SK-N-SH treated with all-trans-retinoic acid at 6 μM for 48 hours (cell line): ENCODE data around the gene RGMB.
A peak's percentile ranks its signal among the peaks of the same experiment; 100 is the strongest.

ENCODE experiments used
- ATAC-seq: fragments of 200-7000 bp; cut with Tn5 transposase; 3 replicates; pipeline ENCODE4 v1.9.1; 2020; ENCODE audit warnings: mild to moderate bottlenecking, moderate library complexity
- CSDC2 ChIP-seq: fragments of 250-450 bp; sonication (Bioruptor Pico); IDR thresholded peaks from 2 replicates; pipeline ENCODE4 v1.5.0; 2020; ENCODE audit warnings: mild to moderate bottlenecking, moderate library complexity
- GLIS3 ChIP-seq: fragments of 250-450 bp; sonication (Bioruptor Pico); IDR thresholded peaks from 2 replicates; pipeline ENCODE4 v1.5.0; 2020; ENCODE audit warnings: mild to moderate bottlenecking, moderate library complexity
- ISL1 ChIP-seq: fragments of 250-450 bp; sonication (Bioruptor Pico); IDR thresholded peaks from 2 replicates; pipeline ENCODE4 v2.1.2; 2022; ENCODE audit warnings: mild to moderate bottlenecking, moderate library complexity
- PPARA ChIP-seq: fragments of 250-450 bp; sonication (Bioruptor Pico); IDR thresholded peaks from 2 replicates; pipeline ENCODE4 v1.5.0; 2020; ENCODE audit warnings: mild to moderate bottlenecking, borderline replicate concordance
- RARB ChIP-seq: fragments of 250-450 bp; sonication (Bioruptor Pico); IDR thresholded peaks from 2 replicates; pipeline ENCODE4 v1.8.0; 2021; ENCODE audit warnings: mild to moderate bottlenecking, moderate library complexity
- SNAI2 ChIP-seq: fragments of 250-450 bp; sonication (Bioruptor Pico); IDR thresholded peaks from 2 replicates; pipeline ENCODE4 v1.5.0; 2020; ENCODE audit warnings: mild to moderate bottlenecking, moderate library complexity
- TCF4 ChIP-seq: fragments of 250-450 bp; sonication (Bioruptor Pico); IDR thresholded peaks from 2 replicates; pipeline ENCODE4 v1.8.0; 2021; ENCODE audit warnings: mild to moderate bottlenecking, moderate library complexity, borderline replicate concordance
- TOX ChIP-seq: fragments of 250-450 bp; sonication (Bioruptor Pico); IDR thresholded peaks from 2 replicates; pipeline ENCODE4 v1.8.0; 2021; ENCODE audit warnings: mild to moderate bottlenecking, moderate library complexity, borderline replicate concordance
- ZC3H10 ChIP-seq: fragments of 250-450 bp; sonication (Bioruptor Pico); IDR thresholded peaks from 2 replicates; pipeline ENCODE4 v1.5.1; 2021; ENCODE audit warnings: mild to moderate bottlenecking, moderate library complexity
- ZFP3 ChIP-seq: fragments of 250-450 bp; sonication (Bioruptor Pico); IDR thresholded peaks from 2 replicates; pipeline ENCODE4 v1.5.0; 2020; ENCODE audit warnings: mild to moderate bottlenecking, moderate library complexity
- ZNF565 ChIP-seq: fragments of 450-650 bp; formaldehyde crosslinking; conservative IDR thresholded peaks from 2 replicates; pipeline ENCODE4 v1.5.0; 2020; ENCODE audit warnings: low read depth, mild to moderate bottlenecking, moderate library complexity
- ZNF70 ChIP-seq: fragments of 450-650 bp; formaldehyde crosslinking; IDR thresholded peaks from 2 replicates; pipeline ENCODE4 v1.5.0; 2020; ENCODE audit warnings: mild to moderate bottlenecking, moderate library complexity
- ZNF8 ChIP-seq: fragments of 450-650 bp; formaldehyde crosslinking; IDR thresholded peaks from 2 replicates; pipeline ENCODE4 v1.5.0; 2020; ENCODE audit warnings: mild to moderate bottlenecking, moderate library complexity
- TF ChIP-seq, protein P1 (sequence below): fragments of 250-450 bp; sonication (Bioruptor Pico); IDR thresholded peaks from 2 replicates; pipeline ENCODE4 v1.5.0; 2020; ENCODE audit warnings: mild to moderate bottlenecking, moderate library complexity
- TF ChIP-seq, protein P2 (sequence below): fragments of 250-450 bp; sonication (Bioruptor Pico); IDR thresholded peaks from 2 replicates; pipeline ENCODE4 v1.8.0; 2021; ENCODE audit warnings: low read depth, mild to moderate bottlenecking, moderate library complexity, borderline replicate concordance
- TF ChIP-seq, protein P3 (sequence below): fragments of 250-450 bp; sonication (Bioruptor Pico); IDR thresholded peaks from 2 replicates; pipeline ENCODE4 v1.8.0; 2020; ENCODE audit warnings: mild to moderate bottlenecking, moderate library complexity, borderline replicate concordance

The RGMB gene

GRCh38 chr5:98757978-98758377 is 15.5 kb upstream of the RGMB start:
- TF ChIP-seq, protein P1, sequence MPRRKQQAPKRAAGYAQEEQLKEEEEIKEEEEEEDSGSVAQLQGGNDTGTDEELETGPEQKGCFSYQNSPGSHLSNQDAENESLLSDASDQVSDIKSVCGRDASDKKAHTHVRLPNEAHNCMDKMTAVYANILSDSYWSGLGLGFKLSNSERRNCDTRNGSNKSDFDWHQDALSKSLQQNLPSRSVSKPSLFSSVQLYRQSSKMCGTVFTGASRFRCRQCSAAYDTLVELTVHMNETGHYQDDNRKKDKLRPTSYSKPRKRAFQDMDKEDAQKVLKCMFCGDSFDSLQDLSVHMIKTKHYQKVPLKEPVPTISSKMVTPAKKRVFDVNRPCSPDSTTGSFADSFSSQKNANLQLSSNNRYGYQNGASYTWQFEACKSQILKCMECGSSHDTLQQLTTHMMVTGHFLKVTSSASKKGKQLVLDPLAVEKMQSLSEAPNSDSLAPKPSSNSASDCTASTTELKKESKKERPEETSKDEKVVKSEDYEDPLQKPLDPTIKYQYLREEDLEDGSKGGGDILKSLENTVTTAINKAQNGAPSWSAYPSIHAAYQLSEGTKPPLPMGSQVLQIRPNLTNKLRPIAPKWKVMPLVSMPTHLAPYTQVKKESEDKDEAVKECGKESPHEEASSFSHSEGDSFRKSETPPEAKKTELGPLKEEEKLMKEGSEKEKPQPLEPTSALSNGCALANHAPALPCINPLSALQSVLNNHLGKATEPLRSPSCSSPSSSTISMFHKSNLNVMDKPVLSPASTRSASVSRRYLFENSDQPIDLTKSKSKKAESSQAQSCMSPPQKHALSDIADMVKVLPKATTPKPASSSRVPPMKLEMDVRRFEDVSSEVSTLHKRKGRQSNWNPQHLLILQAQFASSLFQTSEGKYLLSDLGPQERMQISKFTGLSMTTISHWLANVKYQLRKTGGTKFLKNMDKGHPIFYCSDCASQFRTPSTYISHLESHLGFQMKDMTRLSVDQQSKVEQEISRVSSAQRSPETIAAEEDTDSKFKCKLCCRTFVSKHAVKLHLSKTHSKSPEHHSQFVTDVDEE (CRISPR knock-in tag), result no peak
- no peak for TF ChIP-seq TCF4 (CRISPR knock-in tag)
- no peak for TF ChIP-seq GLIS3 (CRISPR knock-in tag)
- no peak for TF ChIP-seq ZNF8 (CRISPR knock-in tag)
- TF ChIP-seq, all 23 proteins: peak for 0
- no peak for ATAC-seq

- TF ChIP-seq PPARA (CRISPR knock-in tag) (no peak), ISL1 (CRISPR knock-in tag) (peak; percentile 41)
- peak; percentile 67 for ATAC-seq
Measured at GRCh38 chr5:98763001-98763630, 10.3 kb upstream of the RGMB start.

DNA sequence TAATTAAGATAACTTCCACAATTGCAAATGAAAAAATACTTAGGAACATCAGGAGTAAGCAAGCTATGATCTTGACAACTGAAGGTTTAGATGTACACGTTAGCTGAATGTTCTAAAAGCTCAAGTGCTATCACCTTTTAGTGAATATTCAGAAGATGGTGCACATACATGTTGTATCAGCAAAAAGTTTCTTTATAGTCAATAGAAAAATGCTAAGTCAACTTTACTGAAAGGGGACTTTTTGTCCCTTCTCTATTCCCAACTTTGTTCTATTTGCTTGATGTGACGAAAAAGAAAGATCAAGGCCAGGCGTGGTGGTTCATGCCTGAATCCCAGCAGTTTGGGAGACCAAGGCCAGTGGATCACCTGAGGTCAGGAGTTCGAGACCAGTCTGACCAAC is 7.6 kb upstream of the RGMB start:
- ATAC-seq, result no peak
- no peak for TF ChIP-seq PPARA (CRISPR knock-in tag)
- TF ChIP-seq, protein P2, sequence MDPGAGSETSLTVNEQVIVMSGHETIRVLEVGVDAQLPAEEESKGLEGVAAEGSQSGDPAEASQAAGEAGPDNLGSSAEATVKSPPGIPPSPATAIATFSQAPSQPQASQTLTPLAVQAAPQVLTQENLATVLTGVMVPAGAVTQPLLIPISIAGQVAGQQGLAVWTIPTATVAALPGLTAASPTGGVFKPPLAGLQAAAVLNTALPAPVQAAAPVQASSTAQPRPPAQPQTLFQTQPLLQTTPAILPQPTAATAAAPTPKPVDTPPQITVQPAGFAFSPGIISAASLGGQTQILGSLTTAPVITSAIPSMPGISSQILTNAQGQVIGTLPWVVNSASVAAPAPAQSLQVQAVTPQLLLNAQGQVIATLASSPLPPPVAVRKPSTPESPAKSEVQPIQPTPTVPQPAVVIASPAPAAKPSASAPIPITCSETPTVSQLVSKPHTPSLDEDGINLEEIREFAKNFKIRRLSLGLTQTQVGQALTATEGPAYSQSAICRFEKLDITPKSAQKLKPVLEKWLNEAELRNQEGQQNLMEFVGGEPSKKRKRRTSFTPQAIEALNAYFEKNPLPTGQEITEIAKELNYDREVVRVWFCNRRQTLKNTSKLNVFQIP, result no peak
- TF ChIP-seq GLIS3 (CRISPR knock-in tag), result no peak
- TF ChIP-seq ZNF70 (CRISPR knock-in tag), result no peak
- no peak for TF ChIP-seq ZC3H10 (CRISPR knock-in tag)
- TF ChIP-seq ZNF565 (CRISPR knock-in tag), result no peak
- no peak for TF ChIP-seq CSDC2 (CRISPR knock-in tag)
- no peak for TF ChIP-seq RARB (CRISPR knock-in tag)

DNA sequence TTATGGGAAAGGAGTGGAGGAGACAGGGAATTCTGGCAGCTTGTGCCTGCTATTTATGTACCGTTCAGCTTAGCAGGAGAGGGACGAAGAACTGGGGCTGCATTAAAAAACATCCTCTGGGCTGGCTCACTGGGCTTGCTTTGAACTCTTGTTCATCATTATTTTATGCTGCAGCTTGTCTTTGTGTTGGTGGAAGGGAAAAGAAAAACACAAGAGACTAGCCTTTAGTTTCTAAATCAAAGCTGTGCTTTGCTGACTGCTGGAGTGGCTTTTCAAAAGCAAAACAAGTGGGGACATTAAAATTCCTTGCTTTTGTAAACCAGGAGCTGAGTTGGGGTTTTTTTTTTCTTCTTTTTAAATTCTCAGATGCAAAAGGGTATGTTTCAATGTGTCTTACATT is 5.9 kb upstream of the RGMB start:
- ATAC-seq, result no peak
- TF ChIP-seq ZNF70 (CRISPR knock-in tag) (no peak), TCF4 (CRISPR knock-in tag) (no peak), ZNF8 (CRISPR knock-in tag) (no peak), TOX (CRISPR knock-in tag) (no peak), PPARA (CRISPR knock-in tag) (no peak), ZFP3 (CRISPR knock-in tag) (no peak), SNAI2 (CRISPR knock-in tag) (no peak)
- TF ChIP-seq, protein P1 (CRISPR knock-in tag), result no peak
- TF ChIP-seq, protein P3, sequence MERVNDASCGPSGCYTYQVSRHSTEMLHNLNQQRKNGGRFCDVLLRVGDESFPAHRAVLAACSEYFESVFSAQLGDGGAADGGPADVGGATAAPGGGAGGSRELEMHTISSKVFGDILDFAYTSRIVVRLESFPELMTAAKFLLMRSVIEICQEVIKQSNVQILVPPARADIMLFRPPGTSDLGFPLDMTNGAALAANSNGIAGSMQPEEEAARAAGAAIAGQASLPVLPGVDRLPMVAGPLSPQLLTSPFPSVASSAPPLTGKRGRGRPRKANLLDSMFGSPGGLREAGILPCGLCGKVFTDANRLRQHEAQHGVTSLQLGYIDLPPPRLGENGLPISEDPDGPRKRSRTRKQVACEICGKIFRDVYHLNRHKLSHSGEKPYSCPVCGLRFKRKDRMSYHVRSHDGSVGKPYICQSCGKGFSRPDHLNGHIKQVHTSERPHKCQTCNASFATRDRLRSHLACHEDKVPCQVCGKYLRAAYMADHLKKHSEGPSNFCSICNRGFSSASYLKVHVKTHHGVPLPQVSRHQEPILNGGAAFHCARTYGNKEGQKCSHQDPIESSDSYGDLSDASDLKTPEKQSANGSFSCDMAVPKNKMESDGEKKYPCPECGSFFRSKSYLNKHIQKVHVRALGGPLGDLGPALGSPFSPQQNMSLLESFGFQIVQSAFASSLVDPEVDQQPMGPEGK (CRISPR knock-in tag), result no peak
